ENCODE measurements around the gene LCNL1.

Gene LCNL1

GRCh38 chr9:136942881-136943230 lies 39.9 kb upstream of the LCNL1 start:
- Histone ChIP-seq H3K9me3 (ENCODE audit: control insufficient read depth, low read length) (no peaks in the 10 kb centered on the region), H3K4me3 (ENCODE audit: low read length) (no peak overlapping the region), H3K27me3 (ENCODE audit: control insufficient read depth, insufficient read depth, low read length) (no peaks in the 10 kb centered on the region), H3K9ac (ENCODE audit: low read length) (peak overlapping the region; percentile 76), H3K4me1 (ENCODE audit: control insufficient read depth, insufficient read depth, low read length) (peaks cover 21% of the 10 kb centered on the region), H3K36me3 (ENCODE audit: control insufficient read depth, insufficient read depth, low read length) (peaks cover 8% of the 10 kb centered on the region)

GRCh38 chr9:136943291-136944211 lies 39.2 kb upstream of the LCNL1 start:
- no peaks in the 10 kb centered on the region for H3K9me3 ChIP-seq (ENCODE audit: control insufficient read depth, low read length)
- peaks cover 27% of the 10 kb centered on the region for H3K4me1 ChIP-seq (ENCODE audit: control insufficient read depth, insufficient read depth, low read length)
- H3K36me3 ChIP-seq (ENCODE audit: control insufficient read depth, insufficient read depth, low read length), result peaks cover 8% of the 10 kb centered on the region
- peak overlapping the region; percentile 56 for H3K4me3 ChIP-seq (ENCODE audit: low read length)
- H3K27me3 ChIP-seq (ENCODE audit: control insufficient read depth, insufficient read depth, low read length), result no peaks in the 10 kb centered on the region
- H3K9ac ChIP-seq (ENCODE audit: low read length), result peak overlapping the region; percentile 76

- Histone ChIP-seq H3K27me3 (ENCODE audit: control insufficient read depth, insufficient read depth, low read length) (no peaks in the 10 kb centered on the region), H3K36me3 (ENCODE audit: control insufficient read depth, insufficient read depth, low read length) (peaks cover 8% of the 10 kb centered on the region), H3K4me3 (ENCODE audit: low read length) (peak overlapping the region; percentile 56), H3K4me1 (ENCODE audit: control insufficient read depth, insufficient read depth, low read length) (peaks cover 27% of the 10 kb centered on the region), H3K9ac (ENCODE audit: low read length) (peak overlapping the region; percentile 76), H3K9me3 (ENCODE audit: control insufficient read depth, low read length) (no peaks in the 10 kb centered on the region)
Observed at GRCh38 chr9:136944212-136944518, 38.6 kb upstream of the LCNL1 start.

- H3K9me3 ChIP-seq (ENCODE audit: control insufficient read depth, low read length), result no peaks in the 10 kb centered on the region
- peaks cover 27% of the 10 kb centered on the region for H3K4me1 ChIP-seq (ENCODE audit: control insufficient read depth, insufficient read depth, low read length)
- H3K4me3 ChIP-seq (ENCODE audit: low read length), result peak within 1 kb of the TSS; percentile 56
- H3K27me3 ChIP-seq (ENCODE audit: control insufficient read depth, insufficient read depth, low read length), result no peaks in the 10 kb centered on the region
- H3K36me3 ChIP-seq (ENCODE audit: control insufficient read depth, insufficient read depth, low read length), result peaks cover 7% of the 10 kb centered on the region
- H3K9ac ChIP-seq (ENCODE audit: low read length), result peak within 1 kb of the TSS; percentile 76
Observed at GRCh38 chr9:136944519-136945332, 38.1 kb upstream of the LCNL1 start, which contains the start of the genes C8G and FBXW5. Gene C8G (plus strand): TSS chr9:136945243. CDS start chr9:136945321, 78 bp downstream. Gene FBXW5 (minus strand): TSS chr9:136944738. CDS start chr9:136944083, 655 bp downstream.

- Histone ChIP-seq H3K27me3 (ENCODE audit: control insufficient read depth, insufficient read depth, low read length) (no peaks in the 10 kb centered on the region), H3K9me3 (ENCODE audit: control insufficient read depth, low read length) (no peaks in the 10 kb centered on the region), H3K36me3 (ENCODE audit: control insufficient read depth, insufficient read depth, low read length) (peaks cover 5% of the 10 kb centered on the region), H3K9ac (ENCODE audit: low read length) (no peak overlapping the region), H3K4me3 (ENCODE audit: low read length) (no peak overlapping the region), H3K4me1 (ENCODE audit: control insufficient read depth, insufficient read depth, low read length) (peaks cover 33% of the 10 kb centered on the region)
Observed at GRCh38 chr9:136945333-136946227, 37.2 kb upstream of the LCNL1 start.

- Histone ChIP-seq H3K4me3 (ENCODE audit: low read length) (no peak overlapping the region), H3K4me1 (ENCODE audit: control insufficient read depth, insufficient read depth, low read length) (peaks cover 40% of the 10 kb centered on the region), H3K27me3 (ENCODE audit: control insufficient read depth, insufficient read depth, low read length) (no peaks in the 10 kb centered on the region), H3K9ac (ENCODE audit: low read length) (no peak overlapping the region), H3K36me3 (ENCODE audit: control insufficient read depth, insufficient read depth, low read length) (peaks cover 5% of the 10 kb centered on the region), H3K9me3 (ENCODE audit: control insufficient read depth, low read length) (no peaks in the 10 kb centered on the region)
Observed at GRCh38 chr9:136946228-136947027, 36.4 kb upstream of the LCNL1 start.

GRCh38 chr9:136947028-136947891 lies 35.5 kb upstream of the LCNL1 start:
- Histone ChIP-seq H3K27me3 (ENCODE audit: control insufficient read depth, insufficient read depth, low read length) (no peaks in the 10 kb centered on the region), H3K4me1 (ENCODE audit: control insufficient read depth, insufficient read depth, low read length) (peaks cover 45% of the 10 kb centered on the region), H3K4me3 (ENCODE audit: low read length) (no peak overlapping the region), H3K36me3 (ENCODE audit: control insufficient read depth, insufficient read depth, low read length) (peaks cover 3% of the 10 kb centered on the region), H3K9me3 (ENCODE audit: control insufficient read depth, low read length) (no peaks in the 10 kb centered on the region), H3K9ac (ENCODE audit: low read length) (no peak overlapping the region)

GRCh38 chr9:136947955-136948510 lies 34.8 kb upstream of the LCNL1 start:
- Histone ChIP-seq H3K36me3 (ENCODE audit: control insufficient read depth, insufficient read depth, low read length) (no peaks in the 10 kb centered on the region), H3K27me3 (ENCODE audit: control insufficient read depth, insufficient read depth, low read length) (no peaks in the 10 kb centered on the region), H3K4me3 (ENCODE audit: low read length) (no peak overlapping the region), H3K9ac (ENCODE audit: low read length) (no peak overlapping the region), H3K9me3 (ENCODE audit: control insufficient read depth, low read length) (no peaks in the 10 kb centered on the region), H3K4me1 (ENCODE audit: control insufficient read depth, insufficient read depth, low read length) (peaks cover 38% of the 10 kb centered on the region)

- Histone ChIP-seq H3K36me3 (ENCODE audit: control insufficient read depth, insufficient read depth, low read length) (no peaks in the 10 kb centered on the region), H3K4me1 (ENCODE audit: control insufficient read depth, insufficient read depth, low read length) (peaks cover 33% of the 10 kb centered on the region)
Observed at GRCh38 chr9:136949239-136949816, 33.5 kb upstream of the LCNL1 start.

More at GRCh38 chr9:136949239-136949816, 33.5 kb upstream of the LCNL1 start:
- H3K4me3 ChIP-seq (ENCODE audit: low read length), result no peak overlapping the region
- peak overlapping the region; percentile 59 for H3K9ac ChIP-seq (ENCODE audit: low read length)
- no peaks in the 10 kb centered on the region for H3K9me3 ChIP-seq (ENCODE audit: control insufficient read depth, low read length)
- no peaks in the 10 kb centered on the region for H3K27me3 ChIP-seq (ENCODE audit: control insufficient read depth, insufficient read depth, low read length)
